ENCODE measurements around the gene FBL. TPM values are rescaled to one million over a fixed set of nuclear protein-coding genes. Genes with fewer than 3 reads are reported as not detected.
A peak's percentile ranks its signal among the peaks of the same experiment; 100 is the strongest.
"Not testable (repeated sequence)": the region's sequence is repeated elsewhere in the genome, so short reads cannot be mapped to it uniquely, and the experiment has no call there.

FBL gene
- total RNA-seq, 4 donors from 2014 or later = 80.9 to 118 (median 91.1) TPM

- H3K36me3 ChIP-seq = no peaks in the 10 kb centered on the region
- intact Hi-C loops (cut with DNase I) = no loop called here
- no peaks in the 10 kb centered on the region for H3K4me1 ChIP-seq
- H3K9me3 ChIP-seq = no peaks in the 10 kb centered on the region
- H3K27me3 ChIP-seq = no peaks in the 10 kb centered on the region
- H3K27ac ChIP-seq = no peak overlapping the region
- H3K4me3 ChIP-seq (replicated peaks in 1 of 3) = no peak overlapping the region
- TF ChIP-seq CTCF (IDR thresholded peaks at IDR 0.05) (no peak), POLR2A (IDR thresholded peaks at IDR 0.05) (no peak)
- DNase-seq = no peak
- 87 to 91% methylated on average over 4 of the region's 4 CpGs for WGBS, 2 donors
Measured at GRCh38 chr19:39811064-39811463, 35.1 kb downstream of the FBL start.

- WGBS, 2 donors = 91 to 93% methylated on average over 4 of the region's 4 CpGs
- Histone ChIP-seq H3K4me1 (no peaks in the 10 kb centered on the region), H3K27ac (no peak overlapping the region), H3K27me3 (no peaks in the 10 kb centered on the region), H3K9me3 (no peaks in the 10 kb centered on the region), H3K36me3 (no peaks in the 10 kb centered on the region), H3K4me3 (replicated peaks in 1 of 3) (no peak overlapping the region)
- TF ChIP-seq POLR2A (IDR thresholded peaks at IDR 0.05) = no peak
- no peak for TF ChIP-seq CTCF (IDR thresholded peaks at IDR 0.05)
- DNase-seq = no peak
- intact Hi-C loops (cut with DNase I) = no loop called here
Measured at GRCh38 chr19:39810424-39810823, 35.8 kb downstream of the FBL start.

GRCh38 chr19:39809368-39809767 lies 36.8 kb downstream of the FBL start:
- Histone ChIP-seq H3K27me3 (no peaks in the 10 kb centered on the region), H3K27ac (no peak overlapping the region), H3K36me3 (no peaks in the 10 kb centered on the region), H3K4me3 (replicated peaks in 1 of 3) (no peak overlapping the region), H3K9me3 (no peaks in the 10 kb centered on the region), H3K4me1 (no peaks in the 10 kb centered on the region)
- WGBS, 2 donors = 97 to 100% methylated on average over 4 of the region's 4 CpGs
- intact Hi-C loops (cut with DNase I) = no loop called here
- TF ChIP-seq POLR2A (IDR thresholded peaks at IDR 0.05) (no peak), CTCF (IDR thresholded peaks at IDR 0.05) (no peak)
- DNase-seq = no peak

GRCh38 chr19:39808688-39809087 lies 37.5 kb downstream of the FBL start:
- H3K4me3 ChIP-seq (replicated peaks in 1 of 3) = not testable (repeated sequence)

GRCh38 chr19:39807846-39808364 lies 38.3 kb downstream of the FBL start:
- Histone ChIP-seq H3K4me3 (replicated peaks in 1 of 3) (no peak overlapping the region), H3K27ac (no peak overlapping the region), H3K27me3 (no peaks in the 10 kb centered on the region), H3K9me3 (no peaks in the 10 kb centered on the region), H3K4me1 (no peaks in the 10 kb centered on the region), H3K36me3 (no peaks in the 10 kb centered on the region)
- no peak for DNase-seq
- intact Hi-C loops (cut with DNase I) = no loop called here
- WGBS, 2 donors = 84 to 89% methylated on average over 5 of the region's 5 CpGs
- TF ChIP-seq CTCF (IDR thresholded peaks at IDR 0.05) = no peak

More at GRCh38 chr19:39808688-39809087, 37.5 kb downstream of the FBL start:
- DNase-seq; H3K4me1 ChIP-seq; H3K27me3 ChIP-seq; H3K27ac ChIP-seq; intact Hi-C loops (cut with DNase I); H3K36me3 ChIP-seq; H3K9me3 ChIP-seq: not testable (repeated sequence)
- WGBS, 2 donors = 88 to 89% methylated on average over 7 of the region's 7 CpGs

GRCh38 chr19:39805104-39805503 lies 41.1 kb downstream of the FBL start:
- intact Hi-C loops (cut with DNase I) = no loop called here
- Histone ChIP-seq H3K4me3 (replicated peaks in 1 of 3) (no peak overlapping the region), H3K27ac (no peak overlapping the region), H3K27me3 (no peaks in the 10 kb centered on the region), H3K9me3 (no peaks in the 10 kb centered on the region), H3K36me3 (no peaks in the 10 kb centered on the region), H3K4me1 (no peaks in the 10 kb centered on the region)
- TF ChIP-seq POLR2A (IDR thresholded peaks at IDR 0.05) (no peak), CTCF (IDR thresholded peaks at IDR 0.05) (no peak)
- WGBS, 2 donors = 43 to 44% methylated on average over 5 of the region's 5 CpGs
- peak; percentile 52 to 59 for DNase-seq
